CMK (cell line): ENCODE measurements around the gene LYPD8.

Experiments used
- DNase-seq: peaks from one replicate; pipeline ENCODE4 v3.0.0-alpha.2; 2010; ENCODE audit warnings: low read depth

Gene LYPD8

GRCh38 chr1:248757784-248758195, 2.2 kb upstream of the LYPD8 start:
- no peak for DNase-seq

DNA sequence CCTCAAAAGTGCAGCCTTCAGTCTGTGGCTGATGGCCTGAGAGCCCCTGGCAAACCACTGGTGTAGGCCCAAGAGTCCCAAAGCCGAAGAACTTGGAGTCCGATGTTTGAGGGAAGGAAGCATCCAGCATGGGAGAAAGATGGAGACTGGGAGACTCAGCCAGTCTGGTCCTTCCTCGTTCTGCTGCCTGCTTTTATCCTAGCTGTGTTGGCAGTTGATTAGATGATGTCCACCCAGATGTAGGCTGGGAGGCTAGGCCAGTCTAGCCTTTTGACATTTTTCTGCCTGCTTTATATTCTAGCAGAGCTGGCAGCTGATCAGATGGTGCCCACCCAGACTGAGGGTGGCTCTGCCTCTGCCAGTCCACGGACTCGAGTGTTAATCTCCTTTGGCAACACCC, 1.1 kb upstream of the LYPD8 start:
- DNase-seq: no peak

DNA sequence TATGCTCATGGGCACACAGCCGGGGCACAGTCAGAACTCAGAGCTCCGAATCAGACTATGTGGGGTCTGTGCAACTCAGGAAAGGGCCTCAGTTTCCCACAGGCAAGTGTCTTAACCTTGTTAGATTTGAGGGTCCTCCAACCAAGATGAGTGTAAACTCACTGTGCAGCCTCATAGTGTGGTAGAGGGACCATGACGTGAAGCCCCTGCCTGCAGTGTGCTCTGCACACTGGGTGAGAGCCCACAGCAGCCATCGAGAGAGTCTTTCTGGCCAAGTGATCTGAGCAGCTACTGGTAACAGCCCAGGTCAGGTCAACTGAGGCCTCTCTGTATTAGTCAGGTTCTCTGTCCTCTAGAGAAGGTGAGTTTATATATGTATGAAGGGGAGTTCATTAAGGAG, 592 bp upstream of the LYPD8 start:
- no peak for DNase-seq

GRCh38 chr1:248753708-248754280, 1.8 kb downstream of the LYPD8 start:
- DNase-seq: no peak

DNA sequence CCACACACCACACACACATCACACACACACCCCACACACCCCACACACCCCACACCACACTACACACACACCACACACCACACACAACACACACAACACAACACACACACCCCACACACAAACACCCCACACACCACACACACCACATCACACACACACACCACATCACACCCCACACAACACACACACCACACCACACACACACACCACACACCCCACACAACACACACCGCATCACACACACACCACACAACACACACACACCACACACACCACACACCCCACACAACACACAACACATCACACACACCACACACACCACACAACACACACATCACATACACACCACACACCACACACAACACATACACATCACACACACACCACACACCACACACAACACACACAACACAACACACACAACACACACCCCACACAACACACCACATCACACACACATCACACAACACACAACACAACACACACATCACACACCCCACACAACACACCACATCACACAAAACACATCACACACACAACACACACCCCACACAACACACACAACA, 2.4 kb downstream of the LYPD8 start:
- no peak for DNase-seq

- DNase-seq: no peak
Observed at GRCh38 chr1:248752161-248753028, 3.2 kb downstream of the LYPD8 start.

DNA sequence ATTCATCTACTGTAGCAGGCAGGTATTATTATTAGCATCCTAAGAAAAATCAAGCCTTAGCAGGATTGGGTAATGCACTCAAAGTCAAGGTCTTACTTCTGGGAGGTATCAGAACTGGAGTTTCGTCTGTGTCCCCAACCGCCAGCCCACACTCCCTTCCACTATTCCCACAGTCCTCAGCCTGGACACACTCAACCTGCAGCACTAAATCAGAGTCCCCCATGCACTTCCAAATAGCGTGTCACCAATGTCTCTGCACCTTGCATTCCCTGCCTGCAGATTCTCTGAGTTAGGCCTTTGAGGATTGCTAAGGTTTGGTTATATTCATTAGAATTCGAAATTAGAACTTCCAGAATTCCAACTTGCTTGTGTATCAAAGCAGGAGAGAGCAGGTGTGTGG, 3.9 kb downstream of the LYPD8 start:
- DNase-seq: no peak

- no peak for DNase-seq
Observed at GRCh38 chr1:248751142-248751541, 4.4 kb downstream of the LYPD8 start.

- no peak for DNase-seq
Observed at GRCh38 chr1:248750496-248750895, 5.1 kb downstream of the LYPD8 start.

DNA sequence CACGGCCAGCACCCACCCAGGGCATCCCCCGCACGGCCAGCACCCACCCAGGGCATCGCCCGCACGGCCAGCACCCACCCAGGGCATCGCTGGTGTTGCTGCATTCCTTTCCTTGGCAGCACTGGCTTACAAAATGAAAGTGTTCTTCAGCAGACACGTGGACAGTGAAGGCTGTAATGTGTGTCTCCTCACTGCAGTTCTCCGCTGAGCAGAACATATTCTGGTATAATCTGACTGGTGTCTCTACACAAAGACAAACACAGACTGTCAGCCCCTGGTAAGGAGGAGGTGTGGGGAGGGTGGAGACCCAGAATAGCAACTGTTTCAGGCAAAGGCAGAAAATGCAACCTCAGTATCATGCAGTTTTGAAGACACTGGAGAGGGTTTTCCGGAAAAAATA, 7.3 kb downstream of the LYPD8 start:
- DNase-seq: no peak

- DNase-seq: no peak
Observed at GRCh38 chr1:248740876-248741275, 14.7 kb downstream of the LYPD8 start.

- DNase-seq: no peak
Observed at GRCh38 chr1:248739572-248740205, 15.9 kb downstream of the LYPD8 start.

DNA sequence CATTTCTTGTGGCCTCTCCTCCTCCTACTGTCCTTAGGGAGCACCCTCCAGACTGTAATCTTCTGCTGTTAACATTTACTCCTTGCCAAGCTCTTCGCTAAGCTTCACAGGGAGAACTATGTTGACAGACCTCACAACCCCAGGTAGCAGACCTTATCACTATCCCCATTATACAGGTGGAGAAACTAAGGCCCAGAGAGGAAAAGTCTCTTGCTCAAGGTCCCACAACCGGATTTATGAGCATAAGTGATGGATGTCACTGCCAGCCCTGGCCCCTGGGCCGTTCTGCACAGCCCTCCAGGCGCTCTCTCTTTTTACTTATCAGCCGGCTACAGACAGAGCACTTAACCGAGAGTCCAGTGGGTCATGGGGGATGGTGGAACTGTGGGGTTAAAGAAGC, 18.1 kb downstream of the LYPD8 start:
- DNase-seq: no peak

DNA sequence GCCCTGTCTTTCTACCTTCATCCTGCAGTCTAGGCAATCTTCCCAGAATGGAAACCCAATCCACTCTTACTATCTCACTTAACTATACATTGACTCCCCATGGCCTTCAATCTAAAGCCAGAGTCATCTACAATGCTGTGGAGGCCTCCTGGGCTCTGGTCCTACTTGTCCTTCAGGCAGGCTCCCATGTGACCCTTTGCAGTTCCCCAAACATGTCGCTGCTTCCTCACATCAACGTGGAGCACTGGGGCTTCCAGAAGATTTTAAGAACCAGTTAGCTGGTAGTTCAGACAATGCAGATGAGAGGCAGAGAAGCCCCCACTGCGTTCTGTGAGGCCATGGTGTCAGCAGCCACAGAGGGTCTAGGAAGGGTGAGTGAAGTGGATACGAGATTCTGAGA, 18.6 kb downstream of the LYPD8 start:
- no peak for DNase-seq

- no peak for DNase-seq
Observed at GRCh38 chr1:248733566-248733965, 22.0 kb downstream of the LYPD8 start.

- no peak for DNase-seq
Observed at GRCh38 chr1:248730507-248731335, 24.8 kb downstream of the LYPD8 start.

DNA sequence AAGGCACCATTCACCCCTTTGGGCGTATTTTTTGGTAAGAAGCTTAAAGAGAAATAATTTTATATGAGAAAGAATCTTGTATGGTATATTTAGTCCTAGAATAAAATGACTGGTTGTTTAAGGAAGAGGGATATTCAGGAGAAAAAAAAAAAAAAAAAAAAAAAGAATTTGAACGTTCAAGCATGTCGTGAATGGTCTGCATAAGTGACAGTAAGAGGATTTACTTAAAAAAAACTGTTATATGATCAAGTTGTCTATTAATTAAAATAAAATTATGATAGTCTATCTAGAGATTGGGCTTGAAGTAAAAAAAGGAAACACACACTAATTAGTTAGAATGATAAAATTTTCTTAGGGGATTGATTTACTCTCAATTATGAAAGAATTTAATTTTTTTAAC, 41.3 kb downstream of the LYPD8 start:
- DNase-seq: no peak

DNA sequence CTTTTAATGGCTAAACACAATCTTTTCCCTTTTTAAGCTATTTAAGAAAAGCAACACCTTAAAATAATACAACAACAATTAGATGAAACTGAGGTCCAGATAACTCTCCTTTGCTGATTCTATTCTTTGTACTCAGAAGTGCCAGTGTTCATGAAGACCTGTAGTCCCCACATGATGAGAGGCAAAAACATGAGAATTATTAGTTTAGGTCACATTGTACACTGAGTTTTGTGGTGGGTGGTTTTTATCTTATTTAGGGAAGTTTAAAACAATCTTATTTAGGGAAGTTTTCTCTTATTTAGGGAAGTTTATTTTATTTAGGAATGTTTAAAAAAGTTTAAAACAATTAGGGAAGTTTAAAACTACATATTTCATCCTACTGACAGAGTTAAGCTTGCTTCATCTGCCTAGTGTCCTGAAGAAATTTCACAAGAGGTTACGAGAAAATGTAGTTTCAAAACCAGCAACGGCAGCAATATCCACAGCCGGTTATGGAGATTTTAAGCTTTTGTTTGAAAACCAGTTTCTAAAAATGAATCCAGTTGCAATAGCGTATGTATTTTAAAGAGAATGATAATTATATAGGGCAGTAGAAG, 45.2 kb downstream of the LYPD8 start:
- DNase-seq: no peak

DNA sequence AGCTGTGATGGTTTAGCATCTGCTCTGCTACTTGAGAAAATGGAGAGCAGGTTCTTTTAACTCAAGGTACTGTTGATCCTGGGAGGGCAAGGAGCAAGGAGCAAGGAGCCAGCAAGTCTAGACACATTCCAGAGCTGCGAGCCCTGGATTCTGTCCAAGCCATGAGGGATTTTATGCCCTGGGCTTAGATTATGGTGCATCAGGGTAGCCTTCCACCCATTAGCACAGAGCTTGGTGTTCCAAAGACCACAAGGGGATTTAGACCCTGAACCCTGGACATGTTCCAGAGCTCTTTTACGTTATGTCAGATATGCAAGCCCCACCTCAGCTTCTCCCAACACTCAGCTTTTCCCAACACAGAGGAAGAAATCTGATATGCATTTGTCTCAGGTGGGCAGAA, 51.0 kb downstream of the LYPD8 start:
- DNase-seq: no peak

DNA sequence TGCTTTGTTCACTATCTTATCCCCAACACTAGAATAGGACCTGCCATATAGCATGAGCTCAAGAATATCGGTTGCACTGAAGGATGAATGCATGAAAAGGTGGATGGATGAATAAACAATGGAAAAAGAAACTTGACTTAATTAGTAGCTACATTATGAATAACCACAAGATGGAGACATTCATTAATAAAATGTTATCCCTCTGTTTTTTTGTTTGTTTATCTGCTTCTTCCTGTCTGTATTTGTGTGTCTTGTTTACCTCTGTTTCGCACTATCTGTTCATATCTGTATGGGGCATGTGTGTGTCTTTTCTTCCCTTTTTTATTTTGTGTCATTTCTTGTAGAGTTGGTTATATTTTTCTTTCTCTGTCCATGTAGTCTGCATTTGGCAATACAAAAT, 51.9 kb downstream of the LYPD8 start:
- DNase-seq: no peak

DNA sequence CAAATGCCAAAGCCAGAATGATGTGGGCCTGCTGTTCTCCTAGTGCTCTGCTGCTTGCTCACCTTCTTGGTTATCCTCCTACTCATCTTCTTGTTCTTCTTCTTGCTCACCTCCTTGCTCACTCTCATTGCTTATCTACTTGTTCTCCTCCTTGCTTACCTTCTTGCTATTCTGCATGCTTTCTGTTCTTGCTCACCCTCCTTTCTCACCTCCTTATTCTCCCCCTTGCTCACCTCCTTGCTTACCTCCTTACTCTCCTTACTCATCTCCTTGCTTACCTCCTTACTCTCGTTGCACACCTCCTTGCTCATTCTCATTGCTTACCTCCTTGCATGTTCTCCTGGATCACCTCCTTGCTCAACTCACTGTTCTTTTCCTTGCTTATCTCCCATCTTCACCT, 52.8 kb downstream of the LYPD8 start, which contains the start of gene OR14I1:
Gene OR14I1 (minus strand): TSS at position 53 of the 400 bp plus-strand sequence.
- no peak for DNase-seq

- DNase-seq: no peak
Observed at GRCh38 chr1:248699099-248699498, 56.5 kb downstream of the LYPD8 start.
